Testis (tissue), 3 donors: ENCODE measurements around the gene DST. TPM values are rescaled to one million over a fixed set of nuclear protein-coding genes. Genes with fewer than 3 reads are reported as not detected.
A peak's percentile ranks its signal among the peaks of the same experiment; 100 is the strongest.

Source experiments
- DNase-seq: peaks from one replicate; pipeline ENCODE4 v3.0.0-alpha.2; 2019
- H3K27ac ChIP-seq, 2 donors: fragments of 200-600 bp; sonication (generic); one replicate each; pipeline ENCODE4 v1.5.1; 2019
- H3K27me3 ChIP-seq: fragments of 200-600 bp; sonication (generic); one replicate; pipeline ENCODE4 v1.5.1; 2019
- H3K36me3 ChIP-seq: fragments of 200-600 bp; sonication (generic); one replicate; pipeline ENCODE4 v1.5.1; 2017; ENCODE audit warnings: low read depth; ENCODE audit errors: missing control alignments
- H3K4me1 ChIP-seq: fragments of 200-600 bp; sonication (generic); one replicate; pipeline ENCODE4 v1.5.1; 2019
- H3K4me3 ChIP-seq, 2 donors: fragments of 200-600 bp; sonication (generic); one replicate each; pipeline ENCODE4 v1.5.1; 2017 to 2019
- H3K9me3 ChIP-seq: fragments of 200-600 bp; sonication (generic); one replicate; pipeline ENCODE4 v1.5.1; 2017
- CTCF ChIP-seq, 3 experiments: fragments of 450-650 bp in 2 of 3; fragments of 200-600 bp in 1 of 3; sonication (generic) in 1 of 3; IDR thresholded peaks; one replicate each; pipeline ENCODE4 v1.5.1; 2016 to 2019; ENCODE audit warnings: antibody characterized with exemption in 3 of 3, mild to moderate bottlenecking in 2 of 3, moderate library complexity in 1 of 3
- POLR2A ChIP-seq: fragments of 450-650 bp; IDR thresholded peaks from one replicate; pipeline ENCODE4 v1.6.1; 2017; ENCODE audit warnings: antibody characterized with exemption, mild to moderate bottlenecking, moderate library complexity
- WGBS, 2 donors: methylation state at CpG; one replicate each; pipeline ENCODE4 v1.1.5; 2018; 5-methylcytosine and 5-hydroxymethylcytosine counted together
- intact Hi-C: fragments of 100-400 bp; cut with DNase I; formaldehyde crosslinking; loops from one replicate; pipeline ENCODE4 v1.15.1; 2023; ENCODE audit warnings: low total_unique reads
- polyA plus RNA-seq: library from polyadenylated mRNA; stranded (reverse); fragments of 350-450 nt; fragmentation: Illumina TruSeq; extraction: RNeasy Lipid Tissue Mini Kit (QIAGEN cat#74804); gene quantifications from one replicate; pipeline ENCODE4 v1.2.3, GENCODE V29; 2014; ENCODE audit warnings: low read depth, low replicate concordance; ENCODE audit not compliant: insufficient read depth
- total RNA-seq, 2 donors: library from RNA; depleted of rRNA; stranded (reverse); fragments of >200 nt; gene quantifications; one replicate each; pipeline ENCODE4 v1.2.3, GENCODE V29; 2016

Gene DST
- total and polyA plus RNA-seq, 3 donors from 2014 or later: 94.8 to 221 (median 175) TPM

- WGBS, 2 donors: 0 to 1% methylated on average over 37 to 50 of the region's 50 CpGs
- peak overlapping the region; percentile 90 to 95 for H3K27ac ChIP-seq
- no peaks in the 10 kb centered on the region for H3K36me3 ChIP-seq
- no peaks in the 10 kb centered on the region for H3K9me3 ChIP-seq
- intact Hi-C loops: loop anchor here (10.0 kb wide), 1 partner anchor 178 kb away; no protein-coding TSS in a partner anchor
- H3K27me3 ChIP-seq: no peaks in the 10 kb centered on the region
- peak overlapping the region; percentile 59 to 70 for H3K4me3 ChIP-seq
- TF ChIP-seq CTCF (IDR thresholded peaks at IDR 0.05): peak in 2 of 3 experiments; percentile 26 to 52
- TF ChIP-seq POLR2A: peak; percentile 87
- peaks cover 5% of the 10 kb centered on the region for H3K4me1 ChIP-seq
- peak; percentile 98 for DNase-seq
Measured at GRCh38 chr6:56542364-56543331, 100.0 kb downstream of the DST start.

- DNase-seq: no peak
- no peaks in the 10 kb centered on the region for H3K27me3 ChIP-seq
- H3K4me3 ChIP-seq: peak overlapping the region; percentile 59 to 70
- H3K9me3 ChIP-seq: no peaks in the 10 kb centered on the region
- H3K4me1 ChIP-seq: peaks cover 13% of the 10 kb centered on the region
- 3% methylated on average over 3 of the region's 3 CpGs for WGBS, 2 donors
- intact Hi-C loops: loop anchor here (10.0 kb wide), 1 partner anchor 177 kb away; no protein-coding TSS in a partner anchor
- peak overlapping the region; percentile 90 to 95 for H3K27ac ChIP-seq
- no peaks in the 10 kb centered on the region for H3K36me3 ChIP-seq
- TF ChIP-seq POLR2A (no peak), CTCF (IDR thresholded peaks at IDR 0.05) (no peak)
Measured at GRCh38 chr6:56541741-56542360, 100.8 kb downstream of the DST start.

- Histone ChIP-seq H3K9me3 (no peaks in the 10 kb centered on the region), H3K4me1 (peaks cover 20% of the 10 kb centered on the region), H3K27me3 (no peaks in the 10 kb centered on the region), H3K4me3 (peak overlapping the region; percentile 59 to 70), H3K36me3 (no peaks in the 10 kb centered on the region), H3K27ac (peak overlapping the region; percentile 90 to 95)
- intact Hi-C loops: loop anchor here (10.0 kb wide), 1 partner anchor 176 kb away; no protein-coding TSS in a partner anchor
- no peak for DNase-seq
- TF ChIP-seq CTCF (IDR thresholded peaks at IDR 0.05) (no peak), POLR2A (no peak)
- WGBS, 2 donors: 12 to 24% methylated on average over 11 of the region's 11 CpGs
Measured at GRCh38 chr6:56541030-56541600, 101.6 kb downstream of the DST start.

GRCh38 chr6:56540232-56541029, 102.3 kb downstream of the DST start:
- H3K27me3 ChIP-seq: no peaks in the 10 kb centered on the region
- 23 to 25% methylated on average over 9 of the region's 9 CpGs for WGBS, 2 donors
- no peaks in the 10 kb centered on the region for H3K36me3 ChIP-seq
- no peaks in the 10 kb centered on the region for H3K9me3 ChIP-seq
- DNase-seq: no peak
- TF ChIP-seq POLR2A: no peak
- peak in 2 of 3 experiments; percentile 10 to 18 for TF ChIP-seq CTCF (IDR thresholded peaks at IDR 0.05)
- peaks cover 24% of the 10 kb centered on the region for H3K4me1 ChIP-seq
- H3K27ac ChIP-seq: peak overlapping the region; percentile 90 to 95
- peak overlapping the region; percentile 59 to 70 for H3K4me3 ChIP-seq
- intact Hi-C loops: loop anchor here (10.0 kb wide), 1 partner anchor 176 kb away; no protein-coding TSS in a partner anchor
